IMR-90 (cell line): ENCODE data around the gene PNPLA5.

Source experiments
- CHD1 ChIP-seq: IDR thresholded peaks from 2 replicates; pipeline ENCODE4 v1.6.1; 2012; ENCODE audit warnings: low read depth, low read length, improper control_type of control experiment
- RFX5 ChIP-seq: IDR thresholded peaks from 2 replicates; pipeline ENCODE4 v1.8.0; 2012; ENCODE audit warnings: low read depth, mild to moderate bottlenecking, low read length, moderate library complexity
- SMC3 ChIP-seq: fragments of 150-350 bp; IDR thresholded peaks from 2 replicates; pipeline ENCODE4 v1.6.1; 2016; ENCODE audit warnings: low read depth, mild to moderate bottlenecking, antibody characterized with exemption, low read length, moderate library complexity
- TF ChIP-seq, protein P1 (sequence below): conservative IDR thresholded peaks from 2 replicates; pipeline ENCODE4 v1.5.1; 2012; ENCODE audit warnings: mild to moderate bottlenecking, low read depth, low read length, improper control_type of control experiment

DNA sequence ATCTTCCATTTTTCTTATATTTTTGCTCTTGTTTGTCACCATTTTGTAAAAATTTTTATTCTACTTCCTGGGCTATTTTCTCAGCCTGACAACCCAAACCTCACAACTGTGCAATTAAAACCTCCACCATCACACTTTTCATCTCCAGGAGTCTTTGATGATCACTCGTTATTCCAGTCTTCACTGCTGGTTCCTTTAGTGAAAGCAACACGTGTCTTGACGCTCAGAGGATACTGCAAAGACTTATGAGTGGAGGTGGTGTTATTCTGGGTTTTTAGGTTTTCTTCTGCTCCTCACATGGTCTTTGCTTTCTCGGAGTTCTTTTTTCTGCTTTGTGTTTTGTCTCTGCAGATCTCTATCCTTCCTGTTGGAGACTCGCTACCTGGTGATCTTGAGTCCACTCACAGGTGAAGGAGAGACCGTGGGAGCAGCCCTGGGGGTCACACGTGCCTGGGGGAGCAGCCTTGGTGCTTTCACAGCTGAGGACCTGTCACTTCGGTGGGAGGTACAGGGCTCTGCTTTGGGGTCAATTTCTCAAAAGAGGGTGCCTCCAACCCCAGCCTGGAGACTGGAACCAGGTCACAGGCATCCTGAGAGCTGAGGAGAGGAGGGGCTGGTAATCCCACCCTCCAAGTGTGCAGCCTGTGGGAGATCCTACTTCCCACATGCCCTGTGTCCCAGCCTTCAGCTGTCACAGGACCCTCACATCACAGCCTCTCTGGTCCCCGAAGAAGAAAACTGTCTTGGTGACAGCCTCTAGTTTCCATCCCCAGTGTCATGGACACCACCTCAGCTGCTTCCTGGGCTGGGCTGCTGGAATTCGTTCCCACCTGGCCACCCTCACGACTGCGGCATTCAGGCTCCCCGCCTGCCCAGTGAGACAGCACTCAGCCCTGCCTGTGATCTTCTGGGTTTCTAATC, 40.5 kb downstream of the PNPLA5 start:
- TF ChIP-seq, protein P1, sequence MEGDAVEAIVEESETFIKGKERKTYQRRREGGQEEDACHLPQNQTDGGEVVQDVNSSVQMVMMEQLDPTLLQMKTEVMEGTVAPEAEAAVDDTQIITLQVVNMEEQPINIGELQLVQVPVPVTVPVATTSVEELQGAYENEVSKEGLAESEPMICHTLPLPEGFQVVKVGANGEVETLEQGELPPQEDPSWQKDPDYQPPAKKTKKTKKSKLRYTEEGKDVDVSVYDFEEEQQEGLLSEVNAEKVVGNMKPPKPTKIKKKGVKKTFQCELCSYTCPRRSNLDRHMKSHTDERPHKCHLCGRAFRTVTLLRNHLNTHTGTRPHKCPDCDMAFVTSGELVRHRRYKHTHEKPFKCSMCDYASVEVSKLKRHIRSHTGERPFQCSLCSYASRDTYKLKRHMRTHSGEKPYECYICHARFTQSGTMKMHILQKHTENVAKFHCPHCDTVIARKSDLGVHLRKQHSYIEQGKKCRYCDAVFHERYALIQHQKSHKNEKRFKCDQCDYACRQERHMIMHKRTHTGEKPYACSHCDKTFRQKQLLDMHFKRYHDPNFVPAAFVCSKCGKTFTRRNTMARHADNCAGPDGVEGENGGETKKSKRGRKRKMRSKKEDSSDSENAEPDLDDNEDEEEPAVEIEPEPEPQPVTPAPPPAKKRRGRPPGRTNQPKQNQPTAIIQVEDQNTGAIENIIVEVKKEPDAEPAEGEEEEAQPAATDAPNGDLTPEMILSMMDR, result no peak
- TF ChIP-seq SMC3 (no peak), RFX5 (no peak), CHD1 (no peak)
